GM15510 (cell line): ENCODE measurements around the gene PRKCB.

ENCODE experiments used
- POLR2A ChIP-seq: IDR thresholded peaks from 3 replicates; pipeline ENCODE4 v1.6.1; 2011; ENCODE audit warnings: borderline replicate concordance; ENCODE audit not compliant: insufficient read length; ENCODE audit errors: extremely low read depth

PRKCB gene

GRCh38 chr16:24093049-24093448, 257.3 kb downstream of the PRKCB start:
- no peak for TF ChIP-seq POLR2A

GRCh38 chr16:24094660-24095059, 258.9 kb downstream of the PRKCB start:
- no peak for TF ChIP-seq POLR2A

- no peak for TF ChIP-seq POLR2A
These were observed 263.1 kb downstream of the PRKCB start for GRCh38 chr16:24098896-24099295.

GRCh38 chr16:24101431-24101830, 265.6 kb downstream of the PRKCB start:
- no peak for TF ChIP-seq POLR2A

GRCh38 chr16:24102209-24102660, 266.5 kb downstream of the PRKCB start:
- no peak for TF ChIP-seq POLR2A

- TF ChIP-seq POLR2A = no peak
These were observed 276.0 kb downstream of the PRKCB start for GRCh38 chr16:24111724-24112302.

GRCh38 chr16:24113115-24113745, 277.4 kb downstream of the PRKCB start:
- TF ChIP-seq POLR2A = no peak

- no peak for TF ChIP-seq POLR2A
These were observed 279.1 kb downstream of the PRKCB start for GRCh38 chr16:24114876-24115275.

GRCh38 chr16:24116046-24116776, 280.4 kb downstream of the PRKCB start:
- TF ChIP-seq POLR2A = no peak

- no peak for TF ChIP-seq POLR2A
These were observed 281.2 kb downstream of the PRKCB start for GRCh38 chr16:24116989-24117388.

- no peak for TF ChIP-seq POLR2A
These were observed 281.9 kb downstream of the PRKCB start for GRCh38 chr16:24117680-24118079.

- TF ChIP-seq POLR2A = no peak
These were observed 282.5 kb downstream of the PRKCB start for GRCh38 chr16:24118126-24118821.

GRCh38 chr16:24119807-24120206, 284.0 kb downstream of the PRKCB start:
- no peak for TF ChIP-seq POLR2A

GRCh38 chr16:24123275-24123674, 287.5 kb downstream of the PRKCB start:
- no peak for TF ChIP-seq POLR2A

- TF ChIP-seq POLR2A = no peak
These were observed 288.5 kb downstream of the PRKCB start for GRCh38 chr16:24124291-24124690.

- no peak for TF ChIP-seq POLR2A
These were observed 289.4 kb downstream of the PRKCB start for GRCh38 chr16:24125214-24125613.

GRCh38 chr16:24129412-24129918, 293.7 kb downstream of the PRKCB start:
- TF ChIP-seq POLR2A = no peak
